ENCODE measurements around the gene LNPK. TPM values are rescaled to one million over a fixed set of nuclear protein-coding genes. Genes with fewer than 3 reads are reported as not detected.

LNPK gene
- total RNA-seq, 4 donors from 2014 or later, result 23.0 to 84.4 (median 50.1) TPM

DNA sequence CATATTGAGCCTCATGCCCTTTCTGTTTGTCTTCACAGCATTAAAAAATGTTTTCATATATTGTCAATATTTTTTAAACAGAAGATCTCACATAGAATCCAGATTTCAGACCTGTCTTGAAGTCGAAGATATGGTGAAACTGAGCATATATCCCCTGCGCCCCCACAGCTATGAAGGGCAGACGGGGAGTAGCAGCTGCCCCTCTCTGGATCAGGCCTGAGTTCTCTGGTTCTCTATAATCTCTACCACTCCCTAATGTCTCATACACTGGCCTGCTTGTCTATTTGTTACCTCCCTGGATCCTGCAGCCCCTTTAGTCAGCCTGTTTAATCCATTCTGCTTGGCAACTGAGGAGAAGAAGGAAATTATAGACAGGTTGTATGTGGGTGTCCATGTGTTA, 122.4 kb downstream of the LNPK start:
- TF ChIP-seq POLR2A (IDR thresholded peaks at IDR 0.05) (no peak), CTCF (IDR thresholded peaks at IDR 0.05 in 4 of 5, conservative IDR thresholded peaks at IDR 0.05 in 1 of 5) (no peak)
- DNase-seq, result no peak
- Histone ChIP-seq H3K4me1 (peaks cover 1 to 2% of the 10 kb centered on the region in 2 donors), H3K4me3 (no peak overlapping the region), H3K36me3 (no peaks in the 10 kb centered on the region), H3K9me3 (no peaks in the 10 kb centered on the region), H3K27me3 (no peaks in the 10 kb centered on the region), H3K27ac (no peak overlapping the region)
- in situ Hi-C loops (cut with MboI; ENCODE audit: low sequenced_read_pairs in 4 of 4), result no loop called here
- intact Hi-C loops (cut with DNase I; ENCODE audit: low total_unique reads), result no loop called here
- ATAC-seq, result no peak

- intact Hi-C loops (cut with DNase I; ENCODE audit: low total_unique reads), result no loop called here
Measured at GRCh38 chr2:175877845-175878544, 124.1 kb downstream of the LNPK start.

GRCh38 chr2:175874291-175874690, 127.8 kb downstream of the LNPK start:
- ATAC-seq, result peak in 1 of 2 donors; percentile 53
- intact Hi-C loops (cut with DNase I; ENCODE audit: low total_unique reads), result no loop called here

More at GRCh38 chr2:175877845-175878544, 124.1 kb downstream of the LNPK start:
- no peak for TF ChIP-seq POLR2A (IDR thresholded peaks at IDR 0.05)
- Histone ChIP-seq H3K36me3 (no peaks in the 10 kb centered on the region), H3K4me3 (no peak overlapping the region), H3K4me1 (peaks cover 7 to 8% of the 10 kb centered on the region in 2 donors), H3K27me3 (no peaks in the 10 kb centered on the region), H3K27ac (peak overlapping the region in 1 of 4 donors; percentile 13), H3K9me3 (no peaks in the 10 kb centered on the region)
- DNase-seq (no peak), ATAC-seq (no peak)
- in situ Hi-C loops (cut with MboI; ENCODE audit: low sequenced_read_pairs in 4 of 4), result no loop called here

More at GRCh38 chr2:175874291-175874690, 127.8 kb downstream of the LNPK start:
- Histone ChIP-seq H3K27ac (no peak overlapping the region), H3K9me3 (no peaks in the 10 kb centered on the region), H3K36me3 (no peaks in the 10 kb centered on the region), H3K4me1 (peaks cover 7 to 19% of the 10 kb centered on the region in 2 donors), H3K27me3 (no peaks in the 10 kb centered on the region), H3K4me3 (no peak overlapping the region)
- TF ChIP-seq POLR2A (IDR thresholded peaks at IDR 0.05), result no peak
- no peak for TF ChIP-seq CTCF (IDR thresholded peaks at IDR 0.05 in 4 of 5, conservative IDR thresholded peaks at IDR 0.05 in 1 of 5)
- in situ Hi-C loops (cut with MboI; ENCODE audit: low sequenced_read_pairs in 4 of 4), result no loop called here
- no peak for DNase-seq

Other genes with a start within 250 kb of the LNPK start
- not detected for gene EVX2, start 81.7 kb upstream of the LNPK start, total RNA-seq
- gene HOXD13, start 90.5 kb upstream of the LNPK start, total RNA-seq, result not detected
- gene HOXD12, start 97.5 kb upstream of the LNPK start, total RNA-seq, result not detected
- gene HOXD11, start 105.0 kb upstream of the LNPK start, total RNA-seq, result under 1 TPM in 1 of 4 donors, not detected in 3; 0.24 TPM
- gene HOXD10, start 114.5 kb upstream of the LNPK start, total RNA-seq, result under 1 TPM in 1 of 4 donors, not detected in 3; 0.15 TPM
- 1 to 10 TPM in 2 of 4 donors, under 1 TPM in 2; 0.33 to 1.8 (median 0.78) TPM for gene HOXD9, start 120.5 kb upstream of the LNPK start, total RNA-seq
- gene HOXD8, start 127.4 kb upstream of the LNPK start, total RNA-seq, result 10 to 100 TPM in 1 of 4 donors, 1 to 10 TPM in 3; 4.0 to 12.0 (median 7.2) TPM
- 1 to 10 TPM in 1 of 4 donors, under 1 TPM in 1, not detected in 2; 0.29 to 1.4 TPM for gene HOXD4, start 149.3 kb upstream of the LNPK start, total RNA-seq
- 1 to 10 TPM in 1 of 4 donors, under 1 TPM in 2, not detected in 1; 0.36 to 1.7 (median 0.64) TPM for gene HOXD3, start 155.0 kb upstream of the LNPK start, total RNA-seq
- gene HOXD1, start 186.4 kb upstream of the LNPK start, total RNA-seq, result under 1 TPM in 1 of 4 donors, not detected in 3; 0.20 TPM

Data from gastrocnemius medialis (tissue), 4 donors.